Lower lobe of right lung (tissue), 2 donors: ENCODE data around the gene SETD4. TPM values are rescaled to one million over a fixed set of nuclear protein-coding genes. Genes with fewer than 3 reads are reported as not detected.

Experiments used
- ATAC-seq, 2 donors: fragments of 200-7000 bp; cut with Tn5 transposase; one replicate each; pipeline ENCODE4 v1.9.1; 2020 to 2022; ENCODE audit warnings: mild to moderate bottlenecking in 2 of 2, moderate library complexity in 2 of 2
- DNase-seq: peaks from one replicate; pipeline ENCODE4 v3.0.0-alpha.2; 2020
- H3K27ac ChIP-seq: fragments of 200-600 bp; one replicate; pipeline ENCODE4 v1.8.0; 2022
- H3K27me3 ChIP-seq: fragments of 200-600 bp; one replicate; pipeline ENCODE4 v1.8.0; 2022; ENCODE audit warnings: low read depth
- H3K36me3 ChIP-seq: fragments of 200-600 bp; one replicate; pipeline ENCODE4 v1.8.0; 2022; ENCODE audit warnings: mild to moderate bottlenecking
- H3K4me1 ChIP-seq: fragments of 200-600 bp; one replicate; pipeline ENCODE4 v1.8.0; 2022
- H3K4me3 ChIP-seq: fragments of 200-600 bp; one replicate; pipeline ENCODE4 v1.8.0; 2022; ENCODE audit warnings: mild to moderate bottlenecking
- H3K9me3 ChIP-seq: fragments of 200-600 bp; one replicate; pipeline ENCODE4 v1.8.0; 2022
- intact Hi-C: fragments of 100-400 bp; cut with DNase I; formaldehyde crosslinking; loops from one replicate; pipeline ENCODE4 v1.11.0; 2022
- total RNA-seq: library from RNA; stranded (reverse); fragmentation: NEBNext Ultra II Directional; extraction: Animal tissue kit (Norgen Biotek cat#: 25700); gene quantifications from one replicate; pipeline ENCODE4 v1.2.1, GENCODE V29; 2021
- TF ChIP-seq, protein P1 (sequence below): fragments of 200-600 bp; IDR thresholded peaks from one replicate; pipeline ENCODE4 v1.8.0; 2022; ENCODE audit warnings: antibody characterized with exemption, mild to moderate bottlenecking
- donor health status: DM: no; HTN: yes; CAD: no; lungs with severe emphysema.

The SETD4 gene
- total RNA-seq, 1 donor from 2014 or later = 19.4 TPM

DNA sequence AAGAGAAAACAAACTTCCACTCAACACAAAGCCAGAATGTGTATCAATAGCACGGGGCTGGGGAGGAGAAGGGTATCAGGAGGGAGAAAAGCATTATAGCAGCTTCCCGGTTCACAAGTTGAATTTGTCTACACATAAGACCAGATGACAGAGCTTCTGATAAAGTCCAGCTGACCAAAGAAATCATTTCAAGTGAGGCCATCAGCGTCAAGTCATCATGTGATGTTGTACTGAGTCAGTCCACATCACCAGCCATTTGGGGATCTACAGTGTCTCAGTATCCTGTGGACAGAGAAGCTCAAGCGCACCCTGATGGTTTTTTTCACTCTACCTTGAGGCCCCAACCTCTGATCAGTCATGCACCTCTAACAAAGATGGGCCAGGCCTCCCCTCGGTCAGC, 33.0 kb downstream of the SETD4 start:
- no peaks in the 10 kb centered on the region for H3K9me3 ChIP-seq
- intact Hi-C loops = no loop called here

DNA sequence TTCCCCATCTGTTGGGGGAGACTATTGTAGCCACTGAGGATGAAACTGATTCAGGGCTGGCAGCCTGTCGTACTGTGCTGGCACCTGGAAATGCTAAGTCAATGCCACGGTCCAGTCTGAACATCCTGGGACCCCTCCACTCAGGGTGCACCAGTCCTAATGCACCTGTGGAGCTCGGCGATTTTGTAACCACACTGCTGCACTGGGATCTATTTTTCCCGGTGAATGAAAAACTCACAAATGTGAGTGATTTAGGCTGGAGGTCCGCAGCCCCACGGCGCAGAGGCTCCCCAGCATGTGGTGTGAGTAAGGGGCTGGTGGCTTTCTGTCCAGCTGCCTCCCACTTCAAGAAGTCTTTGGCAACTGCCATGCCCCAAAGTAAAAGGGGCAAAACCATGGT, 35.5 kb downstream of the SETD4 start:
- H3K36me3 ChIP-seq = no peaks in the 10 kb centered on the region
- no peak overlapping the region for H3K27ac ChIP-seq
- H3K4me1 ChIP-seq = no peaks in the 10 kb centered on the region
- no peaks in the 10 kb centered on the region for H3K9me3 ChIP-seq
- TF ChIP-seq, protein P1, sequence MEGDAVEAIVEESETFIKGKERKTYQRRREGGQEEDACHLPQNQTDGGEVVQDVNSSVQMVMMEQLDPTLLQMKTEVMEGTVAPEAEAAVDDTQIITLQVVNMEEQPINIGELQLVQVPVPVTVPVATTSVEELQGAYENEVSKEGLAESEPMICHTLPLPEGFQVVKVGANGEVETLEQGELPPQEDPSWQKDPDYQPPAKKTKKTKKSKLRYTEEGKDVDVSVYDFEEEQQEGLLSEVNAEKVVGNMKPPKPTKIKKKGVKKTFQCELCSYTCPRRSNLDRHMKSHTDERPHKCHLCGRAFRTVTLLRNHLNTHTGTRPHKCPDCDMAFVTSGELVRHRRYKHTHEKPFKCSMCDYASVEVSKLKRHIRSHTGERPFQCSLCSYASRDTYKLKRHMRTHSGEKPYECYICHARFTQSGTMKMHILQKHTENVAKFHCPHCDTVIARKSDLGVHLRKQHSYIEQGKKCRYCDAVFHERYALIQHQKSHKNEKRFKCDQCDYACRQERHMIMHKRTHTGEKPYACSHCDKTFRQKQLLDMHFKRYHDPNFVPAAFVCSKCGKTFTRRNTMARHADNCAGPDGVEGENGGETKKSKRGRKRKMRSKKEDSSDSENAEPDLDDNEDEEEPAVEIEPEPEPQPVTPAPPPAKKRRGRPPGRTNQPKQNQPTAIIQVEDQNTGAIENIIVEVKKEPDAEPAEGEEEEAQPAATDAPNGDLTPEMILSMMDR = no peak
- no peaks in the 10 kb centered on the region for H3K27me3 ChIP-seq
- DNase-seq (no peak), ATAC-seq (no peak)
- H3K4me3 ChIP-seq = no peak overlapping the region
- intact Hi-C loops = no loop called here

More for the DNA sequence above, 33.0 kb downstream of the SETD4 start:
- Histone ChIP-seq H3K27me3 (no peaks in the 10 kb centered on the region), H3K4me1 (no peaks in the 10 kb centered on the region), H3K27ac (no peak overlapping the region), H3K36me3 (no peaks in the 10 kb centered on the region), H3K4me3 (no peak overlapping the region)
- DNase-seq = no peak
- TF ChIP-seq, protein P1 = no peak
- no peak for ATAC-seq

DNA sequence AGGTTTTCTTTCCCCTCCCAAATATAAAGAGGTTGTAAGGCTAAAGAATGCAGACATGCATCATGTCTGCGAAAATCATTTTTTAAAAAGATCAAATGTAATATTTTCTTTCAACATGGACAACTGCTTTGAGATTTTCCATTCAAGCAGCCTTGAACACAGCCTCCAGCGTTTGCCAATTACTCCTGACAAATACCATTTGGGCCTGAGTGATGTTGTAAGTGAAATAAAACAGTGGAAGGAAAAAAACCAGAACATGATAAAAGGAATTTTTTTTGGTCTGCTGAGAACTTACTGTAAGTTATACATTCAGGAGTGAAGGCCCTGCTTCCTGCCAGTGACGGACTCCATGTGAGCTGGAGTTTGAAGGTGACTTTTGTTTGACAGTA, 37.2 kb downstream of the SETD4 start:
- Histone ChIP-seq H3K36me3 (no peaks in the 10 kb centered on the region), H3K4me3 (no peak overlapping the region), H3K27me3 (no peaks in the 10 kb centered on the region), H3K9me3 (no peaks in the 10 kb centered on the region), H3K4me1 (no peaks in the 10 kb centered on the region), H3K27ac (no peak overlapping the region)
- ATAC-seq (no peak), DNase-seq (no peak)
- TF ChIP-seq, protein P1 = no peak
- intact Hi-C loops = no loop called here

DNA sequence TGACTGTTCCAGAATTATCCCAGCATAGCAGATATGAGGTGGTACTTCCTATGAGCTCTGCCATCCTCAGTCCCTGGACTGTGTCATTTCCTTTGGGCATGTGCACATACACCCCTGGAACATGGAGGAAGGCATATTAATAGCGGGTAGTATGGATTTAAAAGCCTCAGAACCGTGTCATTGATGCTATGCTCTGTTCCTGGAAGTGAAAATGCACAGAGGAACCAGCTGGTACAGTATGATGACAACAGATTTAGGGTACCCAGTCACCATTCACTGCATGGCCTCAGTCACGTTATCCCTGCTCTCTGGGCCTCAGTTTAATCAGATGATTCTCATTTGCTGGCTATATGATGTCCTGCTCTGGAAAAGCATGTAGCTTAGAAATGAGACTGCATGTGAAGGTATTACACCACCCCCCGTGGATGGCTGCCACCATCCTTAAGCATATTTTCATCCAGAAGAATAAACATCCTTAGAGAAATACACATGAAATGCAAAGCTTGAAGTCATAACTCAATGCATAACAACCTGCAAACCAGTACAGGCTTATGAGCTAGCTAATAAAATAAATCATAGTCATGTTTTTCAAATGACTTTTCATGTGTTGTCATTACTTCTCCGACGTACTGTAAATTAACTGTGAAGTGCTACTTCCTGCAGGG, 37.8 kb downstream of the SETD4 start:
- Histone ChIP-seq H3K27ac (no peak overlapping the region), H3K4me3 (no peak overlapping the region), H3K27me3 (no peaks in the 10 kb centered on the region), H3K9me3 (no peaks in the 10 kb centered on the region), H3K4me1 (no peaks in the 10 kb centered on the region), H3K36me3 (no peaks in the 10 kb centered on the region)
- intact Hi-C loops = no loop called here
- DNase-seq = no peak
- ATAC-seq = no peak
- TF ChIP-seq, protein P1 = no peak

DNA sequence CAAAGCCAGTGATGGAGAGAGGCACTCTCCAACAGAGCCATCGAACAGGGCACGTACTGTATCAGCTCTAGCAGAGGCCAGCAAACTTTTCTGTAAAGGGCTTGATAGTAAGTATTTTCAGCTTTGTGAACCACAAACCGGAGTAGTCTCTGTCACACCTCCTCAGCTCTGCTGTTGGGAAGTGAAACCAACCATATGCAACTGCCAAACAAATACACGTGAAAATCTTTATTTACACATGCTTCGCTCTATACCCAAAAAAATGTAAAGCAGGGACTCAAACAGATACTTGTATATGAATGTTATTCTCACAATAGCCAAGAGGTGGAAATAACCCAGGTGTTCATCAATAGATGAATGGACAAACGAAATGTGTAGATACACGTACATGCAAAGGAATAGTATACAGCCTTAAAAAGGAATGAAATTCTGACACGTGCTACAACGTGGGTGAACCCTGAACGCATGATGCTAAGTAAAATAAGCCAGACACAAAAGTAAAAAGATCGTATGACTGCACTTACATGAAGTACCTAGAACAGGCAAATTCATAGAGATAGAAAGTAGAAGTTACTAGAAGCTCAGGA, 39.0 kb downstream of the SETD4 start:
- intact Hi-C loops = no loop called here
- Histone ChIP-seq H3K4me1 (no peaks in the 10 kb centered on the region), H3K9me3 (no peaks in the 10 kb centered on the region), H3K4me3 (no peak overlapping the region), H3K36me3 (no peaks in the 10 kb centered on the region), H3K27me3 (no peaks in the 10 kb centered on the region), H3K27ac (no peak overlapping the region)
- ATAC-seq = no peak
- TF ChIP-seq, protein P1 = no peak
- DNase-seq = no peak
